GM12873 (cell line): Measurements from ENCODE around the gene NCDN.

ENCODE experiments used
- TF ChIP-seq, protein P1 (sequence below): IDR thresholded peaks from 2 replicates; pipeline ENCODE4 v1.5.1; 2012; ENCODE audit warnings: low read depth, mild to moderate bottlenecking, moderate library complexity, low read length, control low read depth; ENCODE audit not compliant: insufficient read depth; ENCODE audit errors: missing control alignments

Gene NCDN

DNA sequence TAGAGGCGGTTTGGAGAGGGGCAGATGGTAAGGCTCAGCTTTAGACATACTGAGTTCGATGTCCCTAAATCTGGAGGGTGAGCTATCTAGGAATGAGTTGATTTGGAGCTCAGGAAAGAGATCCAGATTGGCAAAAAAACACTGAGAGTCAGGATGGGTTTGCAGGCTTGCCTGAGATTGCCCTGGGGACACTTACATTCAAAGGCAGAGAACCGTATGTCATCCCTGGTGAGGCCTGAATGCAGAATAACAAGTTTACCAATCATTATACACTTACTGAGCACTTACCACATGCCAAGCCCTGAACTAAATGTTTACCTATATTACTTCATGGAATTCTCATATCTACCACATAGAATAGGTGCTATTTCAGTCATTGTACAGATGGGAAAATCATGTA lies 43.0 kb downstream of the NCDN start:
- TF ChIP-seq, protein P1, sequence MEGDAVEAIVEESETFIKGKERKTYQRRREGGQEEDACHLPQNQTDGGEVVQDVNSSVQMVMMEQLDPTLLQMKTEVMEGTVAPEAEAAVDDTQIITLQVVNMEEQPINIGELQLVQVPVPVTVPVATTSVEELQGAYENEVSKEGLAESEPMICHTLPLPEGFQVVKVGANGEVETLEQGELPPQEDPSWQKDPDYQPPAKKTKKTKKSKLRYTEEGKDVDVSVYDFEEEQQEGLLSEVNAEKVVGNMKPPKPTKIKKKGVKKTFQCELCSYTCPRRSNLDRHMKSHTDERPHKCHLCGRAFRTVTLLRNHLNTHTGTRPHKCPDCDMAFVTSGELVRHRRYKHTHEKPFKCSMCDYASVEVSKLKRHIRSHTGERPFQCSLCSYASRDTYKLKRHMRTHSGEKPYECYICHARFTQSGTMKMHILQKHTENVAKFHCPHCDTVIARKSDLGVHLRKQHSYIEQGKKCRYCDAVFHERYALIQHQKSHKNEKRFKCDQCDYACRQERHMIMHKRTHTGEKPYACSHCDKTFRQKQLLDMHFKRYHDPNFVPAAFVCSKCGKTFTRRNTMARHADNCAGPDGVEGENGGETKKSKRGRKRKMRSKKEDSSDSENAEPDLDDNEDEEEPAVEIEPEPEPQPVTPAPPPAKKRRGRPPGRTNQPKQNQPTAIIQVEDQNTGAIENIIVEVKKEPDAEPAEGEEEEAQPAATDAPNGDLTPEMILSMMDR, result no peak

DNA sequence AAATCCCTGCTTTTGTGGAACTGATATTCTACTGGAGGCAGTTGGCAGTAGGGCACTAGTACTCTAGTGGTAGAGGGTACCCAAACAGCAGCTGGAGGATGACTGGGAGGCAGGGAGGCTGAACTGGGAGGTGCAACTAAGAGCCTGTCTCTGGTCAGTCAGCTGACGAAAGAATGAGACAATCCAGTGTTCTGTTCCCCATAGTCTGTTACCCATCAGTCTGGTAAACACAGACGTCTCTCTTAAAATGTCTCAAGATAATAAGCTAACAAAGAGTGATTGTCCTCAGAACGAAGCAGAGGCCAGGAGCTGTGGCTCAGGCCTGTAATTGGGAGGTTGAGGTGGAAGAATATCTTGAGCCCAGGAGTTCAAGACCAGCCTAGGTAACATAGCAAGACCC lies 45.9 kb downstream of the NCDN start:
- TF ChIP-seq, protein P1, result no peak

DNA sequence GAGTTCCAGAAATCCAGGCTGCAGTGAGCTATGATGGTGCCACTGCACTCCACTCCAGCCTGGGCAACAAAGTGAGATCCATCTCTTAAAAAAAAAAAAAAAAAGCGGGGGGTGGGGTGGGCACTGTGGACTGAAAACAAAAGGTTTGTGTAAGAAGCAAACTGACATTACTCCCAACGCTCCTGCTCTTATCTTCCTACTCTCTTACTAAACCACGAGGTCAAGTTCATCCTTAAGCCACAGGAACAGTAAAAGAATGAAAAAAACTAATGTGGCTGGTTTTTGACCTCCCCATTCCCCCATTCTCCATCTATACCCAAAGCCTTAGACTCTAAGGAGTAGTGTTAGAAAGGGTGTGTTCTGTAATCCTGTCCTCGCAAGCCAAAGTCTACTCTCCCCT lies 46.3 kb downstream of the NCDN start:
- TF ChIP-seq, protein P1, result no peak

DNA sequence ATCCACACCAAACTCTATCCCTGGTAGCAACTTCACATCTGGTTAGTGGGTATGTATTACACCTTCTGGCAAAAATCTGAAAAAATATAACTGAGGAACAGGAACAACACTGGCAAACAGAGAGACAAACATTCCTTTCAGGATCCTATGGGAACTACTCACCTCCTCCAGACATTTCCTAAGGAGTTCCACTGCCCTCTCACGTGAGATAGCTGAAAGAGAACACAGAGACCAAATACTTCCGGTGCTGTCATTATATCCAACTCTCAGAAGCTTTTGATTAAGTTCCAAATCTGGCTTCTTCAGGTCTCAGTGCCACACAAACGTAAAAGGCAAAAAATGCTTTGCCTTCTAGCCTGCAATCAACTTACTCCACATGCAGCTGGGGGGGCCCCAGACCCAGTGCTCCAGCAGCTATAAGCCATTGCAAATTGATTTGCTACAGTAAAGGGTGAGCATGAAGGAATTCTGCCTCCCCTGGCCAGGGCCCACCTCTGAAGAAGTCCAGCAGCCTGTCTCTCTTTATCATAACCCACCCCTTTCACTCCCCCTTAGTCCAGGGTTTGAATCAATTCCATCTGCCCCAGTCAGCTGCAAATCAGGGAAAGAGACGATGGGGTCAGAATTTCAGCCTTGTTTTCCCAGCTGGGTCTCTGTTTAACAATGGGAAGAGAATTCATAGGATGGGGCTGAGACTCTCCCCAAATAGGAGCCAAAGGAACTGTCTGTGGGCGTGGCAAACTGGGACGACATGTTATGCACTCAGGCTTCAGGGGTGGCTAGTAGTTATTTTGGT lies 47.7 kb downstream of the NCDN start:
- TF ChIP-seq, protein P1, result no peak

DNA sequence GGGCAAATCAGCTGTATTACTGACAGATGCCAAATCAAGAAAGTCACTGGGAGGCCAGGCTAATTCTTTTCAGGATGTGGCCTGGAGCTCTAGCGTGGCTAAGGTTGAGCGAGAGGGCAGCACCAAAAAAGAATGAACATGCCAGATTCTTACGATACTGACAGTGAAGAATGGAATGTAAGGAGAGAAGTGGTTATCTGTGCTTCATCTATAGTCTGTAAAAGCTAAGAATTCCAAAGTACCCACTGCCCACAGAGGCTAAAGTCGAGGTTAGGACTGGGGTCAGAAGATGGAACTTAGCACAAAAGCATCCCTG lies 48.2 kb downstream of the NCDN start:
- TF ChIP-seq, protein P1, result no peak

DNA sequence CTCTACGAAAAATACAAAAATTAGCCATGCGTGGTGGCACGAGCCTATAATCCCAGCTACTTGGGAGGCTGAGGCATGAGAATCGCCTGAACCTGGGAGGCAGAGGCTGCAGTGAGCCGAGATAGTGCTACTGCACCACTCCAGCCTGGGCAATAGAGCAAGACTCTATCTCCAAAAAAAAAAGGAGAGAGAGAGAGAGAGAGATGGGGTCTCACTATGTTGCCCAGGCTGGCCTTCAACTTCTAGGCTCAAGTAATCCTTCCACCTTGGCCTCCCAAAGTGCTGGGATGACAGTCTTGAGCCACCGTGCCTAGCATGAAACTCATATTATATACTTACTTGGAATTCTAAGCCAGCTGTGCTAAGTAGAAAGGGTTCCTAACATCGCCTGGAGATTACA lies 54.1 kb downstream of the NCDN start:
- TF ChIP-seq, protein P1, result no peak

DNA sequence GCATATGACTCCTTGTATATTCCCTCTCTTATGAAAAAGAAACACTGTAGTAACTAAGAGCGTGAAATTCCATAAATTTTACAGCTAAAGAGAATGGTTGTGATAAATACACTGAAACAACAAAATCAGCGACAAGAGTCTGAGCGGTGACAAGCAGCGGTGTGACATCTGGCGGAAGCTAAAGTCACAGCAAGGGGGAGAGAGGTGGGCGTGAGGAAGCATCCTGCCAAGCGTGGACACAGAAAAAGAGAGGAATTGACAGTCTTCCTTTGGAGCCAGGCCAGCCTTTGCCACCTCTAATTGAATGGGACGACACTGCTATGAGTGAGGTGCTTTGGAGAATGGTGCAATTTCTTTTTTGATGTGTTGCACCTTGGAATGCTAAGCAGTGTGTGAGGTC lies 57.8 kb downstream of the NCDN start:
- TF ChIP-seq, protein P1, result no peak
